GDM1 (cell line): Measurements from ENCODE around the gene OSBP.
"Not testable (repeated sequence)": the region's sequence is repeated elsewhere in the genome, so short reads cannot be mapped to it uniquely, and the experiment has no call there.

Experiments
- DNase-seq: peaks from one replicate; lab custom pipeline; 2025; lab: John Stamatoyannopoulos, UW

Gene OSBP

DNA sequence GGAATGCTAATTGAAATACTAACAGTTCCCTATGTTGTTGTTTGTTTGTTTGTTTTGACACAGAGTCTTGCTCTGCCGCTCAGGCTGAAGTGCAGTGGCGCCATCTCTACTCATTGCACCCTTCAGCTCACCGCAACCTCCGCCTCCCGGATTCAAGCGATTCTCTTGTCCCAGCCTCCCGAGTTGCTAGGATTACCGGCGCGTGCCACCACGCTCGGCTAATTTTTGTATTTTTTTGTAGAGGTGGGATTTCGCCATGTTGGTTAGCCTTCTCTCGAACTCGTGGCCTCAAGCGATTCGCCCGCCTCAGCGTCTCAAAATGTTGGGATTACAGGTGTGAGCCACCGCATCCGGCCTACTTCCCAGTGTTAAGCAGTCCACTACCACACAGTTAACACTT is 62.3 kb downstream of the OSBP start:
- no peak for DNase-seq

DNA sequence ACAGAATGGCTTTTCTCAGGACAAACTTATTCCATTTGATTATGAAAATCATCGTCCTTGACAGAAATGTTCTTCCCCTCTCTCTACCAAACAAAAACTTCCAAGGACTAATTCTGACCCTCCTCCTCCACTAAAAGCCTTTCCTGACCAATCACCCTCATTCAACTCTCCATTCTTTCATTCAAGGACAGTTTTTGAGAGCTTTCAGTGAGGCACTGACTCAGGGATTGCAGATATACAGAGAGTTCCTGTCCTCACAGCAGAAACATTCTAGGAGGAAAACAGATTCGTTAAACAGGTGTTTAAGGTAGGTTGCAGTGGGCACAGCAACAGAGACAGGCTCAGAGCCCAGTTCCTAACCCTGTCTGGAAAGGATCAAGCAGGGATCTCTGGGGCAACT is 62.7 kb downstream of the OSBP start:
- DNase-seq = no peak

DNA sequence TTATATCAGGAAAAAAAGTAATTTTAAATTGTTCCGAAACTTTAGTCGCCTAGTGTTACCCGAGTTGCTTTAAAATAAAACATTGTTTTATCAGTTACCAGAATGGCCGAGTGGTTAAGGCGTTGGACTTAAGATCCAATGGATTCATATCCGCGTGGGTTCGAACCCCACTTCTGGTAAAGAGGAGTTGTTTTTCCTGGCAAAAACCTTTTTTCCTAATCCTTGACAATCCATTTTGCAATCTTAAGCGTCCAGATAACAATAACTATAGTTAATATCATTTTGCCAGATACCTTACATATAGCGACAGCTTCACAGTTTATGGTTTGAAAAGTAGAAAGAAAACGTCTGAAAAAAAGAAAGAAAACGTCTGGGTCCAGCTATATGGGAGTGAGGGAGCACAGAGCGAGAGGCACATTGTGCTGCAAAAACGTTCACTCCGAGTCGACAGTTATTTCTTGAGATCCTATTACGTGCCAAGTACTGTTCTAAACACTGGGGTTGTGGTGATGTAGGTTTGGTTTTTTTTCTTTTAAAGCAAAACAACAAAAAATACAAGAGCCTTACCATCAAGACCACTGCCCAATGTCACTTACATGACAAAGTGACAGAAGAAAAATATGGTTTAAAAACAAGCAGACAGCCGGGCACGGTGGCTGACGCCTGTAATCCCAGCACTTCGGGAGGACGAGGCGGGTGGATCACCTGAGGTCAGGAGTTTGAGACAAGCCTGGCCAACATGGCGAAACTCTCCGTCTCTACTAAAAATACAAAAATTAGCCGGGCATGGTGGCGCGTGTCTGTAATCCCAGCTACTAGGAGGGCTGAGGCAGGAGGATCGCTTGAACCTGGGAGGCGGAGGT is 63.7 kb downstream of the OSBP start:
- DNase-seq = no peak

DNA sequence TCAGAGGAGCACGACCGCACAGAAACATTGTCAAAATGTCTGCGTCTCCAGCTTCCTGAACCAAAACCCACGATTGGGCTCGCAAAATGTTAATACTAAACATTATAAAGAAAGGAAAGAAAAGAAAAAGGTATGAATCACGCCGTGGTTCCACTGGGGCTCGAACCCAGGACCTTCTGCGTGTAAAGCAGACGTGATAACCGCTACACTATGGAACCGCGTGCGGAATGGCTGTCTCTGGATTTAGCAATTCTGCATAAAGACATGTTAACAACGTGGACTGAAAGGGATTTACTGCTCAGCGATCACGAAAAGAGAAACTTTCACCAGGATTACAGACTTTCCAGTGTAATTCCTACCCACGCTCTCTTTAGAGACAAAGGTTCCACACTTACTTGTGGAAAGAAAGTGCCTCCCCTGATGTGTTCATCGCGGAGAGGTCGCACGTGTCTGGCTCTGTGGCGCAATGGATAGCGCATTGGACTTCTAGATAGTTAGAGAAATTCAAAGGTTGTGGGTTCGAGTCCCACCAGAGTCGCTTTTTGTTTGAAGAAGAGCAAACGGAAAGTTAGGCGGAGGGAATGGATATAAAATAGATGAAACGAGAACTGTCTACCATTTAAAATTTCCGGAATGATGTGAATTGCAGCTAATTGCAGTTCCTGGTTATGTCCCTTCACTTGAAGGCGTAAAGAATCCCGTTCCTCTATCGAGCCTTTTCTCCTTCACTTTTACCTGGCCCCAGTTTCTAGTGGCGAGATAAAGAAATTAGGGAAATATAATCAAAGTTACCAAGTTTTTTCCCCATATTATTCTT is 64.5 kb downstream of the OSBP start:
- no peak for DNase-seq

DNA sequence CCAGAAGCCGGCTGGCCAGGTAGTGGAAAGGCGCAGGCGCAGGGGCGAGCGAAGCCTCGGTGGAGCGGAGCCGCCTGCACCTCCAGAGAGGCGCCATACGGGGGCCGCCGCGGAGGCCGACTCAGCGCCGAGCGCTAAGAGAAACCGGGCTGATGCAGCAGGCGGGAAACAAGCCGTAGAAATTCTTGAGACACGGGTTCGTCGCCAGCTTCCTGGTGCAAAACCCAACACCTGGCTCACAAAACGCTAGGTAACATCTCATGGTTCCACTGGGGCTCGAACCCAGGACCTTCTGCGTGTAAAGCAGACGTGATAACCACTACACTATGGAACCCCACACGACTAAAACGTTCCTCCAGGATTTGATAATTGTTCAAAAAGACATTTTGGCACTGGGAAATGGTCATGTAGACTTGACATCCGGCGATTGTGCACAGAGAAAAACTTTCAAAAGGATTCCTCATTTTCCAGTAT is 65.2 kb downstream of the OSBP start:
- no peak for DNase-seq

DNA sequence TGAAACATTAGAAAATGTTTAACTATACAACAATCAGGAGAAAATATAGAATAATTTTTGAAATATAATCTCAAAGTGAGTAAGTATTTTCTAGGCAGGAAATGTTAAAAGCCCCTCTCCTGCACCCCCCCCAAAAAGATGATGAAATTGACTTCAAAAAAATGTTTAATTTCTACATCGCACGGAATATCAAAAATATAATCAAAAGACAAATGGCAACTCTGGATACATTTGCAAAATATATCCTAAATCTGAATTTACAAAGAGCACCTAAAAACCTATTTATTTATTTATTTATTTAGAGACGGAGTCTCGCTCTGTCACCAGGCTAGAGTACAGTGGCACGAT is 67.3 kb downstream of the OSBP start:
- no peak for DNase-seq

DNA sequence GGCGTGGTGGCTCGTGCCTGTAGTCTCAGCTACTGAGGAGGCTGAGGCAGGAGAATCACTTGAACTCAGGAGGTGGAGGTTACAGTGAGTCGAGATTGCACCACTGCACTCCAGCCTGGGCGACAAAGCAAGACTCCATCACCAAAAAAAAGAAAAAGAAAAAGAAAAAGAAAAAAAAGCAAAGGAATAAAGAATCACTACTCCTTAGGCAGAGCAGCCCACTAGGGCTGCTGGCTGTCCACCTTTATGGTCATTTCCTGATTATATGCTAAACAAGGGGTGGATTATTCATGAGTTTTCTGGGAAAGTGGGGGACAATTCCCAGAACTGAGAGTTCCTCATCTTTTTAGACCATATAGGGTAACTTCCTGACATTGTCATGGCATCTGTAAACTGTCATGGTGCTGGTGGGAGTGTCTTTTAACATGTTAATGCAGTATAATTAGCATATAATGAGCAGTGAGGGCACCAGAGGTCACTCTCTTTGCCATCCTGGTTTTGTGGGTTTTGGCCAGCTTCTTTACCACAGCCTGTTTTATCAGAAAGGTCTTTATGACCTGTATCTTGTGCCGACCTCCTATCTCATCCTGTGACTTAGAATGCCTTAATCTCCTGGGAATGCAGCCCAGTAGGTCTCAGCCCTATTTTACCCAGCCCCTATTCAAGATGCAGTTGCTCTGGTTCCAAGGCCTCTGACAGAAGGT is 67.8 kb downstream of the OSBP start:
- not testable (repeated sequence) for DNase-seq

DNA sequence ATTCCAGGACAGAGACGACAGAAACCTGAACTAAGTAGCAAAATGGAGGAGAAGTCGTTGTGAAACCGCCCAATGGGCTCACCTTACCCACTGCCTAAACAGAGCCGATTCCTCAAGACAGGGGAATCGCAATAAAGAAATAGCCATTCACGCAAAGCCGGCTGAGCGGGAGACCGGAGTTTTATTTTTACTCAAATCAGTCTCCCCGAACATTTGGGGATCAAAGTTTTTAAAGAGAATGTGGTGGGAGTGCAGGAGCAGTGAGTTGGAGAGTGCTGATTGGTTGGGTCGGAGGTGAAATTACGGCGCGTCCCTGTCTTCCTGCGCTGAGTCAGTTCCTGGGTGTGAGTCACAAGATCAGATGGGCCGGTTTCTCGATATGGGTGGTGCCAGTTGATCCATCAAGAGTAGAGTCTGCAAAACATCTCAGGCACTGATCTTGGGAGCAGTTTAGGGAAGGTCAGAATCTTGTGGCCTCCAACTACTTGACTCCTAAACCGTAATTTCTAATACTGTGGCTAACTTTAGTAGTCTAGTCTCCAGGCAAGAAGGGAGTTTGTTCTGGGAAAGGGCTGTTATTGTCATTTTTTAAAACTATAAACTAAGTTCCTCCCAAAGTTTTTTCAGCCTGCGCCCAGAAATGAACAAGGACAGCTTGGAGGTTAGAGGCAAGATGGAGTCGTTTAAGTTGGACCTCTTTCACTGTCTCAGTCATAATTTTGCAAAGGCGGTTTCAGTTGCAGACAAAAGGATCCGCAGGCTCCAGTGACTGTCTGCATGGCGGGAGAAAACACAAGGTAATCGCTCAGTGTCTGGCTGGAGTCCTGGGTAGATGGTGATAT is 70.2 kb downstream of the OSBP start:
- DNase-seq = no peak

DNA sequence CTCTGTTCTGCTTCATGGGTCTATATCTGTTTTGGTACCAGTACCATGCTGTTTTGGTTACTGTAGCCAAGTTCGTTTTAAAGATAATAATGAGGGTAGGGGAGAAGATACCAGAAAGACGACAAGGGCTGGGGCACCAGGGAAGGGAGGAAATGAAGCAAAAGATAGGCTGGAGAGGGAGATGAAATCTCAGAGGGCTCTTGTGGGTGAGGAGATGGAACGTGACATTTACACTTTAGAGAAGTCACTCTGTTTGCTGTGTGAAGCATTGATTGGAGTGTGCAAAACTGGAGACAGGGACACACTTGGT is 70.8 kb downstream of the OSBP start:
- no peak for DNase-seq

DNA sequence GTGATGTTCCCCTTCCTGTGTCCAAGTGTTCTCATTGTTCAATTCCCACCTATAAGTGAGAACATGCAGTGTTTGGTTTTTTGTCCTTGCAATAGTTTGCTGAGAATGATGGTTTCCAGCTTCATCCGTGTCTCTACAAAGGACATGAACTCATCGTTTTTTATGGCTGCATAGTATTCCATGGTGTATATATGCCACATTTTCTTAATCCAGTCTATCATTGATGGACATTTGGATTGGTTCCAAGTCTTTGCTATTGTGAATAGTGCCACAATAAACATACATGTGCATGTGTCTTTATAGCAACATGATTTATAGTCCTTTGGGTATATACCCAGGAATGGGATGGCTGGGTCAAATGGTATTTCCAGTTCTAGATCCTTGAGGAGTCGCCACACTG is 71.9 kb downstream of the OSBP start:
- not testable (repeated sequence) for DNase-seq

DNA sequence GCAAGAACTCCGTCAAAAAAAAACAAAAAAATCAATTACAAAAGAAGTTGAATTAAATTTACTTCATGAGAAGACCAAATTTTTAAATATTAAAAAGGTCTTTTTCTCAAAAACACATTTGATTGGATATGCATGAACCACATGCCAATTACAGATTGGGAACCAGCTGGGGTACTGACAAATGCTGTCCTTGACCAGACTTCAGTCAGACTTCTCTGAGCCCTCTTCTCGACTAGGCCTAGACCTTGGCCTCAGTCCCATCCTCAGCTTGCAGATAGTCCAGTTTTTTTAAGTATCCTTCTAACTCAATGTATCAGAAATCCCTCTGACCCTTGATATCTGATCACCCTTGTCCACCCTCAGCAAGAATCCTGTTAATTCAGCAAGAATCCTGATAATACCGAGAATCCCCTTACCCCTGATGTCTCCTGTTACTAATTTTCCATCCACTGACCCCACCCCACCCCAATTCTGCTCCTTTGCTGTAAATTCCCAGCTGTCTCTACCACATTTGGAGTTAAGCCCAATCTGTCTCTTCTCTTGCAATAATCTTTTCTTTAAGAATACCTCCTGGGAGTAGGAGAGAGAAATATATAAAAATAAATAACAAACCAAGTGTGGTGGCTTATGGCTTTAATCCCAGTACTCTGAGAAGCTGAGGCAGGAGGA is 73.3 kb downstream of the OSBP start:
- no peak for DNase-seq

DNA sequence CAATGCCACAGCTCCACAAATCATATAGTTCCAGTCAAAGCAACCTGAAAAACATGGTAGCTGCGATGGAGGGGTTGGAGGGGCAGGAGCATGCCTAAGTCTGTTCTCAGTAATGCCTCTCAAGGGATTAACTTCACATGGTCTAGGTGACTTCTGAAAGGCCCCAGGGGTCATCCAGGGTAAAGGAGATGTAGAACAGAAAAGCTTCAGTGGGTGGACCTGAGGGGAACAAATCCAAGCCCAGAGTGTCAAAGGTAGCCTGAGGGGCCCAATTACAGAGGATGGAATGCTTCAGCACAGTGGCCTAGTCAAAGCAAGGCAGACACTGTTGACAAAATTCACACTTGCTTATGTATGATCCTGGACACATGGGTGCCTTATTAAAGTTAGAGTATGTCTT is 80.9 kb downstream of the OSBP start:
- no peak for DNase-seq

DNA sequence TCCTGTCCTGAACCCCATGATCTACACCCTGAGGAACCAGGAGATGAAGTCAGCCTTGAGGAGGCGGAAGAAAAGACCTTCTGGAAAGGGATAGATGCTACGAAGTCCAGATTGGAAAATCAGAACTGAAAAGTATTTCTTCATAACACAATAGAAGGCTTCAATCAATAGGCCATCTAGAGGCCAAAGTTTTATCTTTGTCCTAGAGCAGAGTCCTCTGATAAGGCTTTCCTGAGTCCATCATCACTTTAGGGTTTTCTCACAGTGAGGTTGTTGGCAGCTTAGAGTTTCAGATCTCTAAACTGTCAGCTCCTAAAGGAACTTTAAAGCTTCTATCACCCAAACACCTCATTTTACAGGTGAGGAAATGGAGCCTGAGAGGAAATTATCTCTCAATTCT is 83.0 kb downstream of the OSBP start:
- DNase-seq = no peak

DNA sequence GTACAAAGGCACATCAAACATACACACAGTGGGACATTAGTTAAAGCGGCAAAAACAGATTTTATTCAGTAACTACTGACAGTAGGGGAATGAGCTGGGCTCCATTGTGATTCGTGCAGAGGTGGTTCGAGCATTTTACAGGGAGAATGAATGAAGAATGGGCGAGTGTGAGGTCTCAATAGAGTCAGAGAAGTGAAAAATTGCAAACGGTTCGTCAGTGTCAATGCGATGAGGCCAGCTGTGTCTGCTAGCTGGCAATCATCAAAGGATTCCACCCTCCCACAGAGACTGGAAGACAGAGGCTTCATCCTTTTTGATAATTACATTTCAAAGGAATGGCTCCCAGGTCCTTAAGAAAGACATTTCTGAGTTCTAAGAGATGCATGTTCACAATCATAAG is 86.9 kb downstream of the OSBP start:
- DNase-seq = no peak
